CD4-positive, alpha-beta T cell treated with Interleukin-1 beta for 1 hour (primary cell): ENCODE measurements around the gene WLS.

Source experiments
- DNase-seq, 2 donors: peaks; one replicate each; pipeline ENCODE4 v3.0.0-alpha.2; 2020 to 2022

Gene WLS

DNA sequence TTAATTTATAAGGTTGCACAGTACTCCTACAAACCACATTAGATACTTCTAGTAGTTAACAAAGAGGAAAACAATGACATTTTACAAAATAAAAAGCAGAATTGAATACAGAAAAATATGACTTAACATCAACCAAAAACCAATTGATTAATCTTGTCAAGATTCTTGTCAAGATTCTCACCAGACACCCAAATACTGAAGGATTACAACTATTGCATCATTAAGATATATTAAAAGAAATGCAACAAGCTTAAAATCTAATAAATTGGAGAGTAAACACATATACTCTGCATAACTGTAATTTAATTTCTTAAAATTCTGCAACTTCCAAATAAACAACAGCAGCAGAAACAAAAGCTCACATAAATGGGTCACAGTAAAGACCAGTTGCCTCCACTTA is 4.7 kb downstream of the WLS start:
- DNase-seq, result no peak

DNA sequence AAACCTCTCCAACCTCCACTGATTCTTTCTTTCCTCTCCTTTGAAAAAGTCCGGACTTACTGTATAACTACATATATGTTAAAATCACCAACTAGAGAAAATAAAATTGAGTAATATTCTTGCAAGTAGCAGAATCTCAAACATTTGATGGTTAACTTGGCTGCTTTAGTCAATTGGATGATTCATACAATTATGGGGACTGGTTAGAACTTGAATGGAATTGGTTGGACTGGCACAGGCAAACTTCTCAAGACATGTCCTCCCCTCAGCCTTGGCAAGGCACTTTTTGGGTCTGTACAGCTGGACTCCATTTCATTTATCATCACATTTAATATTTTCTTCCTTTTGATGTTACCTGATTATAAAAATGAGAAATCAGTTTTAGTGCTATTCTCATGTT is 6.5 kb downstream of the WLS start:
- DNase-seq, result no peak

DNA sequence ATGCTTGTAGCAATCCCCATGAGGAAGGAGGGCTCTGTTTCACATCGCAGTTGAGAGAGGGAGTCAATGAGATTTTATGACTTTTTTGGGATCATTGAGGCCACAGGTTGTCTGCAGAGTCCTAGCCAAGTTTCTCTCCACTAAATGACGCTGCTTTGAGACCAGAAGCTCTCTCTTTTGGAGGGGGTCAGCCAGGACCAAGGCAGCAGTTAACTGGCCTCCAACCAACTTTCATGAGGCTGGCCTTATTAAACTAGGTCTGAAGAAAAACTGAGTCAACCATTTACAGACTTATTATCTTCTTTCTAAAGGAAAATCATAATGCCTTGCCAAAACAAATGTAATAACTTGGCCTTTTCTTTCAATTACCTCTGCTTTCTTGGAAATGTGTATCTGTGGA is 8.6 kb downstream of the WLS start:
- no peak for DNase-seq

DNA sequence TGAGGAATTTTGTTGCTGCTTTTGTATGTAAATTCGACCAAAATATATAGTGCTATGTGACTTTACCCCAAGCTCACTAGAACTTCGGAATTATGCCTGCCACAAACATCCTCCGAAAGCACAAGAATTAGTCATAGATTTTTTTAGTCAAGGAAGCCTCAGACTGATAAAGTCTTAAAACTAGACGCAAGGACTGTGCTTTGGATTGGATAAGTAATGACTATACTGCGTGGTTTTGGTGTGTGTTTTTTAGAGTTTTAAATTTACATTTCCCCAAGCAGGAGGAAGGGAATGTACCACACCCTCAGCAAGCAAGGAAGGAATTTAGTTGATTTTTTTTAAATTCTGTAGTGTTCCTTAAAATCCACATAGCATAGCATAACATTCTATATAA is 10.3 kb downstream of the WLS start:
- DNase-seq, result no peak

DNA sequence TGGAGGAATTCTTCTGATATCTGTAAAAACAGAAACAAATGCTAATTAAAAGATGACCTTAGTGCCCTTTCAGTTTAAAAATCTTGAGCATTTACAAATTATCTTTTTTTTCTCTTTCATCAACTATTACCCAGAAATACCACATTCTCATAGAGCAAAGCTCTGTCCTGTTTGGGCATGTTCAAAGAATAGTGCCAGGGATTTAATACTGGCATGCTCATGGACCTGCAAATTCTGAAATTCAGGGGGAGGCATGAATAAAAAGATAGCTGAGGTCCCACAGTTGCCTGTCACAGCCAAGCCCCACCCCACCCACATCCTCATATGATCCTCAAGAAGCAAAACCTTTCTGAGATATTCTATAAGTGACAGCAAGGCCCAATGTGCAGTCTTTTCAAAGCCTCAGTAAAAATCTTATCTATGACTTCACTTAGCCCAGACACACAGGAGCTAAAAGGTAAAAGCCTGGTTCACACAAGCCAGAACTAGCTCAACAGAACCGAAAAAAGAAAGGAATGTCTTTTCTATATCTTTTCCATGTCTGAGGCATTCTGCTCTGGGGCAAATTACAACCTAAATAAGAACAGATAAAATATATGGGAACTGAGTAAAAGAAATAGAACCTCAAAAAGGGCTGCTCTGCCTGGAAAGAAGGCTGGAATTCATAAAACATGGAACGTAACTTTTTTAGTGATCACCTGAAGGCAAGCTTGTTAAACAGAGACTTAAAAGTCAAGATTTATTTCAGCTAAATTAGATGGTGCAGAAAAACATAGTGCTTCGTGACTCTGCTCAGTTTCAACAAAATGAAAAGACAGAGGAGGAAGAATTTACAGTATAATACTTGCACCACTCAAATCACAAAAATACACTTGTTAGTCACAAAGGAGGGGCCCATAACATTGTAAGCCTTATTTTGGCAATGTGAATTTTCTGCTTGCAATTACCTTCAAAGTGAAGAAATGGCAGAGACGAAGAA is 11.0 kb downstream of the WLS start:
- no peak for DNase-seq

DNA sequence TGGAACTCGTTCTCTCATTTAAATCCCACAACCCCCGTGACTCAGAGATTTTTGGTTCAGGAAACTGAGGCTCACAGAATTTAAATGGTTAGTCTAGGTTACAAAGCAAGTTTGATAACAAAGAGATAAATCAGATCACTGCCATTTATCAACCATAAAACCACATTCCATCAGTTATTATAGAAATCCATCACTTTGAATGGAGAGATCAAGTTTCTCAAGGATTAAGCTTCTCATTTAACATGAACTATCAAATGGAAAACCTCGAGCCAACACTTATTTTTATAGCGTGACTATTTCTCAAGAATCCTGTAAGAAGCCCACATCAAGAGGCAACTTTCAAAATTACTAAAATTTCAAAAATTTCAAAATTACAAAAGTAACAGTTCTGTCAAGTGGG is 11.9 kb downstream of the WLS start:
- DNase-seq, result no peak

DNA sequence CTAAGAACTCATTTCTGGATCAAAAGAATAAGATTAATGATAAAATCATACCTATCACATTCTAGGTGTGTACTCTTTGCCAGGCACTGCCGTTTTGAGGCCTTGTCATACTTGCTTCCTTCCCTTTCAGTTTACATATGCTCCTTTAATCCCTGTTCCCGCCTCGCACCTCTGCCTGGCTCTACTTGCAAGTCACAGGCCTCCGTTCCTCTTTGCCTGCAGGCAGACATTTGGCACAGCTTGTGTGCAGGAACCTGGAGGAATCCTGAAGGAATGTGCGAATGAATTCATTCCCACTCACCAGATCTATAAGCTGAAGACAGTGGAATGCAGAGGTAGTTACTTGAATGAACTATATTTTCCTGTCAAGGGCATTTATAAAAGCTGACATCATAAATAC is 13.8 kb downstream of the WLS start:
- no peak for DNase-seq

DNA sequence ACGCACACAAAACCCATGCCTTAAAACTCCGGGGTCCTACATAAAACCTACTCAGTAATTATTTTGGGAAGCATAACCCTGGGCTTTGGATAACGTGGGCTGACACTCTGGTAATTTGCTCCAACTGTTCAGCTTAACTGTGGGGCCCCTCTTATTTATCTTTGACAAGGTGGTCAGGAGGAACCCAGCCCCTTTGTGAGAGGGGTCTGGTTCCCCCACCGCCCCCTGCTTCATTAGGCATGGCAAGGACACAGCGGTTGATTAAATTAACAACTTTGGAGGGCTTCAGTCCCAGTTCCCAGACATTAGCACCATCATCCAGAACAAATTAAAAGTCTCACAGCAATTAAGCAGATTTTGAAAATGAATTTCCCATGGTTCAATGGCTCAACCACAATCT is 14.7 kb downstream of the WLS start:
- DNase-seq, result no peak

DNA sequence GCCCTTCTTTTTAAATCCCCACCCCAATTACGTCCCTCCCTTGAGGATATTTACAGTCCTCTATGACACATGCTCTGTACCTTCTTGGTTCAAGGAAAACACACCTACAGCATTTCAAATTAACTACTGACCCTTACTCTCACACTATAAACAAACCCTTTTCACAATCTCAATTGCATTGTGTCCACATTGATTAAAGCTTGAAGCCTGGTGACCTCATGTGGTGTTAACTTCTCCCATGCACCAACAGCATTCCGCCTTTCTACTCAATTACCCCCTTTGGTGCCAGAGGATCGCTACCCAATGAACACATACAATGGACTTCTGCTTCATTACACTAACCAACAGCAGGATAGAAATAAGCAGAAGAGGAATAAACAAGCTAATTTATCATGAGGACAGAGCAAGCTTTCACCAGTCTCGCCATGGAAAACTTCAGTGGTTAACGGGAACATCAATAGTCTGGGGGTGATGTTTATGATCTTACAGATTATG is 15.2 kb downstream of the WLS start:
- no peak for DNase-seq

DNA sequence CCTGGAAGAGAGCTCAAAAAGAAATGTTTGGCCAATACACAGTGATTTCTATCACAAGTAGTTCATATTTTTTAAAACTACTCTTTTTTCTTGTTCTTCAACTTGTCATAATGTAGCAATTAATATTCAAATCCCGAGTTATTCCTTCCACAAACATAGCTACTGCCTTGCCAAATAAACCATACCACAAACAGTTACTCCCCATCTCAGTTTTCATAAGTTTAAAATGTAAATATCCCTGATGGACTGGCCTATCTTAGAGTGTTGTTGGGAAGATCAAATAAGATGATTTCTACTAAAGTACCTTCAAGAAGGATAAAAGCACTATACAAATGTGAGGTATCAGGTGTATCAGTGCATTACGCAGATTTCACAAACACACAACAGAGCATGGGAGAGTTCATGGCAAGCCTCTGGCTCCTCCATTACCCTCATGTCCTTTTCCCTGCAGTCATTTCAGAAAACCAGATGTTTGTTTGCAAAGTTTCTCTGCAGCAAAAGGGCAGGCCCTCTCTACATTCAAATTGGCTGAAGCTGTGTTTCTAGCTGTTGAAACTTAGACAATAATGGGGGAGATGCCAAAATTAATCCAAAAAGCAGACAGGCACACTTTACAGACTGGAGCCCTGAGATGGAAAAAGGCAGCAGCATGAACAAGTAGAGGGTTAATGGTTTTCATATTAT is 16.1 kb downstream of the WLS start:
- no peak for DNase-seq

DNA sequence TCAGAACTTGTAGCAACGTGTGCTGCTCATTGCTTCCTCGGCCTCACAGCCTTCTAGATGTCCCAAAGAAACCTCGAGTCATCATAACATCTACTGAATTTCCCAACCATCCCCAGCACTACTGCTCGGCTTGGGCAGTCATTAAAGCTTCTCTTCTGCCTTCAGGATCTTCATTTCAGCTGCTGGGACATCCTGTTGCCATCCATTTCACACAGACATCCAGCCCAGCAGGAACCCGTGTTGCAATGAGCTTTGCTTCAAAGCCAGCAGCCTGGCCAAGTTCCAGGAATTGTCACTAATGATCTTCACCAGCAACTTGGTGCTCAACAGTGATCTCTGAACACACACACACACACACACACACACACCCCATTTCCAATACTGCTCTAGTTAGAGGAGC is 18.5 kb downstream of the WLS start:
- DNase-seq, result no peak

DNA sequence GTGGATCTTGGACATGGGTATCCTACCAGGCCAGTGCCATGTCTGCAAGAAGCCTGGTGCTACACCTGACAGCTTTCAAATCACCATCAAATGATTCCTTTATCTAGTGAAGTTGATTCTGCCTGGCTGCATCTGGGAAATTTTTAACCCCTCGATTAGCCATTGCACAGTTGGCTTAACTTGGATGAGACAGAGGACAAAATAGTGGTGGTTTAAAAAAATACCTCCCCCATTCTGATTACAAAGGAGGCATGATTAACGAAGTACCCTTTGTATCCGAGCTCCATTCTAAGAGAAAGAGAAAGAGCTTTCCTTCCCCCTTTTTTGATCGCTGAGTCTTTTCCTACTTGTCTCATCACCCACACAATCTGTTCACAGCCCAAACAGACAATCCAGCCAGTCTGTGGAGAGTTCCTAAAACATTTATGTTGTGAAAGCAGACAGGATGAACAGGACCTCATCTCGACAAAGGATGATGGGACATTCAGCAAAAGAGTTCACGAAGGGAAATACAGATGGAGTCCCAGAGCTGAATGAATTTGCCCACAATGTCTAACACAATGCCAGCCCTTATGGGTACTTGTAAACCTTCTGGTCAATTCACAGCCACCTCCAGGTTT is 20.5 kb downstream of the WLS start:
- no peak for DNase-seq

DNA sequence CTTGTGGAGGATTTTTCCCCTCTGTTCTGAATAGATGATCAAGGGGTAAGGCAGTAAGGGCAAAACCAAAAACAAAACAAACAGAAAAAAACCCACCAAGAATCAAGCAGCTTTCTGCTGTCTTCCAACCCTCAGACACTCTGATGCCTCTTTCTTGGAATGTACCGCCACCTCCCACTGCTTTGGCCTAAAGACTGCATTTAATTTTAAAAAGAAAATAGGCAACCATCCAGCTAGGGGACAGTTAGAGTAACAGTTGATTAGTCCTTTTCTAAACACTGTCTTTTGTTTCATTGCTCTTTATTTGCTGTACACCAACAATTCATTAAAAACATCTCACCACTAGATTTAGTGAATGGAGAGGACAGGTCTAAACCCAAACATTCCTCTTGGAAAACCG is 21.5 kb downstream of the WLS start:
- no peak for DNase-seq

DNA sequence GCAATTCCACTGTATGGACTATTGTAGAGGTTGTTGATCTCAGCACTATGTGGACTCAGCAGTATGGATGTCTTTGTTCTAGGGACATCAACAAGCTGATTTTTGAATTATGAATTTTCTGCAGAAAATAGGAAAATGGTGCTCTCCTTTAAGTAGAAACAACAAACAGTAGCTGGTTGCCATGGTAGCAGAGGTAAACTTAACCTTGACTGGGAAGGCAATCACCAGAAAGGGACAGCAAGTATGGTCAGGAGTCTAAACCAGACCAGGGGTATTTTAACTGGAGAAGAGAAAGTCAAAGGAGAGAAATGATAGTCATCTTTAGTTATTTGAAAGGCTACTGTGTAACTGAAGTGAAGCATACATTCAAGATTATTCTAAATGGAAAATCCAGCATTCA is 22.3 kb downstream of the WLS start:
- no peak for DNase-seq

DNA sequence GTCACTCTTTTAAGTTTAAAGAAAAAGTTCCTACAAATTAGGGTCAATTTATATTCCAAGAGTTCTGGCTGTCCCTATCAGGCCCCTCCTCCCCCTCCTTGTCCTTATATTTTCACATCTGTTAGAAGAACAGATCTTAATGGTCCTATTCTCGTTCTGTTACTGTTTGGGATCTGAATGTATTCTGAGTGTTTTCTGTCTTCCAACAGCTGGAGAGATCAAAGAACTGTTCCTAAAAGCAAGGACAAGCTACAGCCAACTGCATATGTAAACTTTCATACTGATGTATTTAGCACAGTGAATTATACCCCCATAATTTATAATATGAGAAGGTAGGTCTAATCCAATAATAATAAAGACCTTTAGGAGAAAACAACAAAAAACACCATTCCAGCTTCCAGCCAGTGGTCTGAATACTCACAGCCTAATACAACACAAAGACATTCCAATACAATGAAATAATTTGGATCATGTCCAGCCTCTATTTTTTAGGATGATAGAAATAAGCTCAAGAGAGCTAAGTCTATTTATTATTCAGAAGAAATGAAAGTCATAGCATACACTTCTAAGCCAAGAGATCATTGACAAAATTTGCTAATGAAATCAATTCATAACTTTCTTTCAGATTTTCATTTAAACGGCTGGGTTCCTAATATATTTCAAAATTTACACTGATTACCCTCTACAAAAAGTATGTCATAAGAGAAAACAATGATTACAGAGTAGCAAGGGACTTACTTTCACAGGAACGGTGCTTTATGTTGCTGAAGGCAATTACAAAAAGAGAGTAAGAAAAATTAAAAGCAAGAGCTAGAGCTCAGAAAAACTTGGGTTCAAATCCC is 25.3 kb downstream of the WLS start:
- no peak for DNase-seq

DNA sequence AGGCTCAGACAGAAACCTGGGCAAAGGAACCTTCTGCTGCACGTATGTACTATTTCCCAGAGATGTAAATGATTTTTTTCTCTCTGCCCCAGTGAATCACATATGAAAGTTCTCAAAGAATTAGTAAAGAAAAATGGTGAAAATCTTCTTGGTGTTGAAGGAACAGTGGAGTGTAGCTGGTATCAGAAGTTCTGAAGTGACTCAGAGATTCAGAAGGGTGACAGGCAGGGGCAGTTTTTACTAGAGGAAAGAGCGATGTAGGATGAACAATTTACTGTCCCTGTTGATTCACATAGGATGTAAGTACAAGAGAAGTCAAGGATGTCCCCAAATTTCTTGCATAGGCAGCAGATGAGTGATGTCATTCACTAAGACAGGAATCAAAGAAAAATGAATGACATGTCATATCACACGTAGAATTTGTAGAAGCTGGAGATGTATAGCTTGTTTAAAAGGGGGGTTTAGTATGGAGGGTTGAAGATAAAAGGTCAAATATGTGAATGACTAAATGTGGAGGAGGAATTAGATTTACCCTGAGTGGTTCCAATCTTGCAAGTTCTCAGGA is 26.4 kb downstream of the WLS start:
- DNase-seq, result no peak

DNA sequence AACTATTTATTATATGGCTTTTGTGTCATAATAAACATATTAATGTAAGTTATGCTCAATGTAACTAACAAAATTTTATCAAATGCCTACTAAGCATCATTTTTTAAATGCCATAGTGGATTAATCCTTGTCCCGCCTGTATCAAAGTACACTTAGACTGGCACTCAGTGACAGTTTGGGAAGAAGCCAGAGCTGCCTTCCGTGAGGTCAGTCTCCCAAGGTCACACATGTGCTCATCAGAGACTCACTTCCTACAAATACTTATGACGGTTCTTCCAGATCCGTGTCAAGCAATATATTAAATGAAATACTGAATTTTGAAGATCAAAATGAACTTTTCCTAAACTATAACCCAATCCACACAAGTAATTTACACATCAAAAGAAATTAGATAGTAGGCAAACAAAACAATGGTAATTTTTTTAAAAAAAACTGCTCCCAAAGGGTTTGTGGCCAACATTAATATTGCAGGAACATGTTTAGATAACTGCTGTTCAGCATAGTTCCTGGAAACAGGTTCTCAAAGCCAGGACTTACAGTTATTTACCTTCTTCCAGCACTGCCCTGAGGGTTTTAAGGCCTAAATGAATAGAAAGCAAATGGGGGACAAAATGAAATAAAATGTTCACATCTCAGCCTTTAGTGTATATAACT is 27.2 kb downstream of the WLS start:
- no peak for DNase-seq

DNA sequence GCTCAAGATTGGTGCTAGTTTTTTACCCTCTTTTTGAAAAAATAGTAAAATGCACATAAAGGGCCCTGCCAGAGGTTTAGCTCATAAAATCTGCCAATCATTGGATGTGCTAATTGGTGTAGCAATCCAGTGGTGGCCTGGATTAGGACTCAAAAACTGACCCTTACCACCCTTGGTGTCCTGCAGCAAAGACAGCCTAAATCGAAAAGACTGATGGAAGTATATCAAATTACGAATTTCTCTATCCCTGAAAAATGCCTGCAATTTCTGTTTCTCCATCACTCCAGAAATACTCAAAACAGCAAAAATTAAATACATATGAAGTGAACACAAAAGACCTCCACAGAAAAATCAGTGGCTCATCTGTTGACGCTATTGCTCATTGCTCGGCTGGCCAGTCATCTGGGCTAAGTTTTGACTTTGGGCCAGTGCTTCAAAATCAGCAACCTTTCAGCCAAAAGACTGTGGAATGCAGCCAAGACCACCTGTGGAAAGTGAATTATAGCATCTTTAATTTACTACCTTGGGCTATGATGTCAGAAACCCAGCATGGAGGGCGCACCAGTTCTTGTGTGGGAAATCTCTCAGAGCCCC is 30.0 kb downstream of the WLS start:
- DNase-seq, result no peak

DNA sequence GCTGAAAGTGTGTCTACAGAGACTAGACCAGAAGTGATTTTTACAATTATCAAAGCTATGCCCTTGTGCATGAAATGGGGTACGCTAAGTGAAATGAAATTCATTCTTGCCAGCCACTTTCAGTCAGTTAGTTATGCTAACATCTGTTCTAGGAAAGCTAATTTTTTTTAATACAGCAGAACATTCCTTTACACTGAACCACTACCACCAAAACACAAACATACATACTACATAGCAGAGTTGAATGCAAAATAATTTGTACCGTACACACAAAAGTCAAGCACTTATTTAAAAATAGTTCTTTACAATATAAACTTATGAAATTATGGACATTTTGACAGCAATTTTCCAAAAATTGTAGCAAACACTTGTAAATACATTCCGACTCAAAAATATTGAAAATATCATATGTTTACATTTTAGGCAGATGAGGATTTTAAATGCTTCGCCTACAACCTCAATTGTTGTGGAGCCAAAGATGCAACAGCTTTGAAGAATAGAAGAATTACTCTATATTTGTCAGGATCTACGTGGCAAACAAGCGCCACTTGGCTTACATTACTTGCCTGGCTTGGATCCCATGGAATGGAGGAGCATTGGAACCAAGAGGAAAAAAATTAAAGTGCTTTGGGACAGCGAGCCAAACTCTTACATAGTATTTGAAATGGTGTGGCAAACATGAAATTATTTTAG is 30.6 kb downstream of the WLS start:
- no peak for DNase-seq

DNA sequence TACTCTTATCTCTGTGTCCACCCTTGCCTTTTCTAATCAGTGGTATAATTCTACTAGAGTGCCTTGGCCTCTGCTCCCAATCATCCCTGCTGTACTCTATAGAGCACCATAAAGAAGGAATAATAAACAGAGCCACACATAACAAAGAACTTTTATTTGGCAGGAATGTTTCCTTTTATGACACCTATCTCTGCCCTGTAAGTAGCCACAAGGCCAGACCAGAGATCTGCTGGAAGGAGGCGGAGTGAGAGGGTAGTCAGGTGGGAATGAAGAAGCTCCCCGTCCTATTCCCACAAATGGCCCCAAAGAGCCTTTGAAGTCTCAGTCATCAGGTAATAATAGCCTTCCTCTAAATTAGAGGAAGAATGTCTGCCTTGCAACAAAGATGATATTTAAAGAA is 32.7 kb downstream of the WLS start:
- DNase-seq, result no peak

DNA sequence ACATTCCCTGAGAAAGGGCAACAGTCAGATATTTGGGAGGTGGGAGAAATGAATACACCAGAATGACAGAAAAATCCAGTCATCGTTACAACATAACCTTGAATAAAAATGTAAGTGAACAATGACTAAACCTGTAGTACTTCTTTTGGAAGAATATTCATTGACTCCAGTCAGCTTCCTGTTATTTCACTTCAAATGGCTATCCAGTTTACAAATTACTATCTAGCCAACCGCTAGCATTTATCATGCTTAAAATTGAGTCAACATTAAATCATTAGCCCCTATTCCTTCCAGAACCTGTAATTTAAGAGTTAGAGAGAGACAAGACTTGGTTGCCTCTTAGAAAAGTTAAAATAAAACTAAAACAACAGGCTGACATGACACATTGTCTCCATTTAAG is 33.6 kb downstream of the WLS start:
- DNase-seq, result no peak
